ENCODE results near the gene ZNF471.

The ZNF471 gene

GRCh38 chr19:56577719-56578602 is 70.3 kb downstream of the ZNF471 start:
- no peak for DNase-seq

All from NCI-H1417 treated with DMSO at 0.1 percent for 48 hours (cell line).